Fibroblast of skin of abdomen (primary cell): ENCODE results near the gene OPN1MW2. TPM values are rescaled to one million over a fixed set of nuclear protein-coding genes. Genes with fewer than 3 reads are reported as not detected.
"Not testable (repeated sequence)": the region's sequence is repeated elsewhere in the genome, so short reads cannot be mapped to it uniquely, and the experiment has no call there.

ENCODE experiments used
- DNase-seq: peaks from one replicate; pipeline ENCODE4 v3.0.0-alpha.2; 2013
- polyA plus RNA-seq, 2 experiments: library from polyadenylated mRNA; unstranded; fragments of 120-200 nt; gene quantifications; one replicate each; pipeline ENCODE4 v1.2.1, GENCODE V29; 2013; ENCODE audit not compliant: insufficient read length in 2 of 2

The OPN1MW2 gene
- polyA plus RNA-seq (2013, experiment 1 of 2; ENCODE audit: insufficient read length), result not detected
- polyA plus RNA-seq (2013, experiment 2 of 2; ENCODE audit: insufficient read length), result not detected

GRCh38 chrX:154219456-154219855 lies at the start of gene OPN1MW2:
Gene OPN1MW2, plus strand, starts transcription at chrX:154219756. Its CDS starts 60 bp downstream, at chrX:154219816.
- DNase-seq, result not testable (repeated sequence)

GRCh38 chrX:154172535-154172943 lies 47.0 kb upstream of the OPN1MW2 start:
- DNase-seq, result not testable (repeated sequence)

GRCh38 chrX:154174356-154174755 lies 45.2 kb upstream of the OPN1MW2 start:
- DNase-seq, result not testable (repeated sequence)

GRCh38 chrX:154182296-154182695 lies 37.3 kb upstream of the OPN1MW2 start, which contains the start of gene OPN1MW:
Gene OPN1MW, plus strand, starts transcription at chrX:154182596. Its CDS starts 82 bp downstream, at chrX:154182678.
- DNase-seq, result not testable (repeated sequence)

GRCh38 chrX:154183794-154184193 lies 35.8 kb upstream of the OPN1MW2 start:
- DNase-seq, result not testable (repeated sequence)

GRCh38 chrX:154192846-154193245 lies 26.7 kb upstream of the OPN1MW2 start:
- not testable (repeated sequence) for DNase-seq

GRCh38 chrX:154194316-154194715 lies 25.2 kb upstream of the OPN1MW2 start:
- DNase-seq, result not testable (repeated sequence)

- not testable (repeated sequence) for DNase-seq
Observed at GRCh38 chrX:154196466-154196865, 23.1 kb upstream of the OPN1MW2 start.

- DNase-seq, result not testable (repeated sequence)
Observed at GRCh38 chrX:154209670-154210418, 9.7 kb upstream of the OPN1MW2 start.

- not testable (repeated sequence) for DNase-seq
Observed at GRCh38 chrX:154211057-154211456, 8.5 kb upstream of the OPN1MW2 start.

GRCh38 chrX:154211499-154211898 lies 8.1 kb upstream of the OPN1MW2 start:
- not testable (repeated sequence) for DNase-seq

GRCh38 chrX:154225292-154225691 lies 5.7 kb downstream of the OPN1MW2 start:
- not testable (repeated sequence) for DNase-seq

- not testable (repeated sequence) for DNase-seq
Observed at GRCh38 chrX:154226706-154227105, 7.2 kb downstream of the OPN1MW2 start.

- DNase-seq, result not testable (repeated sequence)
Observed at GRCh38 chrX:154231443-154231842, 11.9 kb downstream of the OPN1MW2 start.

- not testable (repeated sequence) for DNase-seq
Observed at GRCh38 chrX:154233620-154234019, 14.1 kb downstream of the OPN1MW2 start.

- DNase-seq, result not testable (repeated sequence)
Observed at GRCh38 chrX:154238939-154239559, 19.5 kb downstream of the OPN1MW2 start.

- not testable (repeated sequence) for DNase-seq
Observed at GRCh38 chrX:154239982-154240503, 20.5 kb downstream of the OPN1MW2 start.

GRCh38 chrX:154247377-154248045 lies 28.0 kb downstream of the OPN1MW2 start:
- not testable (repeated sequence) for DNase-seq

GRCh38 chrX:154248076-154248475 lies 28.5 kb downstream of the OPN1MW2 start:
- not testable (repeated sequence) for DNase-seq

GRCh38 chrX:154257282-154257681 lies 37.7 kb downstream of the OPN1MW2 start, which contains the start of gene OPN1MW3:
Gene OPN1MW3, plus strand, starts transcription at chrX:154257582. Its CDS starts 38 bp downstream, at chrX:154257620.
- not testable (repeated sequence) for DNase-seq

GRCh38 chrX:154258711-154259110 lies 39.2 kb downstream of the OPN1MW2 start:
- DNase-seq, result not testable (repeated sequence)

- DNase-seq, result not testable (repeated sequence)
Observed at GRCh38 chrX:154263072-154263471, 43.5 kb downstream of the OPN1MW2 start.
